ENCODE results near the gene SLC25A42. TPM values are rescaled to one million over a fixed set of nuclear protein-coding genes. Genes with fewer than 3 reads are reported as not detected.

Gene SLC25A42
- total and polyA plus RNA-seq, 2 of the 13 experiments (the other 11 are each of a cell fraction or from before 2014, with no cell fraction given): 12.8 to 18.3 TPM

Other genes with a start within 250 kb of the SLC25A42 start
- 37.3 and 41.8 TPM in 2 replicates for gene UPF1, start 232.0 kb upstream of the SLC25A42 start, total RNA-seq (2016; rRNA removed; fragmentation: Illumina TruSeq; extraction: Trizol)
- 16.9 and 23.1 TPM in 2 replicates for gene UPF1, start 232.0 kb upstream of the SLC25A42 start, polyA plus RNA-seq (2011; rRNA removed)
- 2.3 and 4.6 TPM in 2 replicates for gene CERS1, start 167.8 kb upstream of the SLC25A42 start, total RNA-seq (2016; rRNA removed; fragmentation: Illumina TruSeq; extraction: Trizol)
- gene CERS1, start 167.8 kb upstream of the SLC25A42 start, polyA plus RNA-seq (2011; rRNA removed): 9.8 and 18.8 TPM in 2 replicates
- 188 and 189 TPM in 2 replicates for gene COPE, start 144.6 kb upstream of the SLC25A42 start, total RNA-seq (2016; rRNA removed; fragmentation: Illumina TruSeq; extraction: Trizol)
- gene COPE, start 144.6 kb upstream of the SLC25A42 start, polyA plus RNA-seq (2011; rRNA removed): 205 and 222 TPM in 2 replicates
- gene DDX49, start 144.3 kb upstream of the SLC25A42 start, total RNA-seq (2016; rRNA removed; fragmentation: Illumina TruSeq; extraction: Trizol): 44.6 and 46.2 TPM in 2 replicates
- 27.0 and 28.9 TPM in 2 replicates for gene DDX49, start 144.3 kb upstream of the SLC25A42 start, polyA plus RNA-seq (2011; rRNA removed)
- 16.0 and 21.3 TPM in 2 replicates for gene HOMER3, start 122.8 kb upstream of the SLC25A42 start, total RNA-seq (2016; rRNA removed; fragmentation: Illumina TruSeq; extraction: Trizol)
- gene HOMER3, start 122.8 kb upstream of the SLC25A42 start, polyA plus RNA-seq (2011; rRNA removed): 27.3 and 33.7 TPM in 2 replicates
- 32.3 and 40.6 TPM in 2 replicates for gene SUGP2, start 30.5 kb upstream of the SLC25A42 start, total RNA-seq (2016; rRNA removed; fragmentation: Illumina TruSeq; extraction: Trizol)
- 57.7 and 63.4 TPM in 2 replicates for gene SUGP2, start 30.5 kb upstream of the SLC25A42 start, polyA plus RNA-seq (2011; rRNA removed)
- gene ARMC6, start 30.4 kb upstream of the SLC25A42 start, total RNA-seq (2016; rRNA removed; fragmentation: Illumina TruSeq; extraction: Trizol): 36.8 and 42.7 TPM in 2 replicates
- 16.2 and 24.6 TPM in 2 replicates for gene ARMC6, start 30.4 kb upstream of the SLC25A42 start, polyA plus RNA-seq (2011; rRNA removed)
- gene TMEM161A, start 74.5 kb downstream of the SLC25A42 start, total RNA-seq (2016; rRNA removed; fragmentation: Illumina TruSeq; extraction: Trizol): 10.3 and 25.9 TPM in 2 replicates
- 31.4 and 42.7 TPM in 2 replicates for gene TMEM161A, start 74.5 kb downstream of the SLC25A42 start, polyA plus RNA-seq (2011; rRNA removed)
- 0.44 and 1.2 TPM in 2 replicates for gene MEF2B, start 106.3 kb downstream of the SLC25A42 start, total RNA-seq (2016; rRNA removed; fragmentation: Illumina TruSeq; extraction: Trizol)
- 1.7 and 2.3 TPM in 2 replicates for gene MEF2B, start 106.3 kb downstream of the SLC25A42 start, polyA plus RNA-seq (2011; rRNA removed)
- gene BORCS8, start 128.2 kb downstream of the SLC25A42 start, total RNA-seq (2016; rRNA removed; fragmentation: Illumina TruSeq; extraction: Trizol): 13.3 and 16.8 TPM in 2 replicates
- gene BORCS8, start 128.2 kb downstream of the SLC25A42 start, polyA plus RNA-seq (2011; rRNA removed): 9.6 and 9.9 TPM in 2 replicates
- gene RFXANK, start 128.3 kb downstream of the SLC25A42 start, total RNA-seq (2016; rRNA removed; fragmentation: Illumina TruSeq; extraction: Trizol): 80.7 and 83.1 TPM in 2 replicates
- 49.9 and 56.1 TPM in 2 replicates for gene RFXANK, start 128.3 kb downstream of the SLC25A42 start, polyA plus RNA-seq (2011; rRNA removed)
- 25.5 and 26.8 TPM in 2 replicates for gene NR2C2AP, start 139.4 kb downstream of the SLC25A42 start, total RNA-seq (2016; rRNA removed; fragmentation: Illumina TruSeq; extraction: Trizol)
- 12.2 and 13.8 TPM in 2 replicates for gene NR2C2AP, start 139.4 kb downstream of the SLC25A42 start, polyA plus RNA-seq (2011; rRNA removed)
- not detected in 2 replicates for gene NCAN, start 148.0 kb downstream of the SLC25A42 start, total RNA-seq (2016; rRNA removed; fragmentation: Illumina TruSeq; extraction: Trizol)
- 0.05 TPM in 1 of 2 replicates, not detected in the other for gene NCAN, start 148.0 kb downstream of the SLC25A42 start, polyA plus RNA-seq (2011; rRNA removed)
- gene TM6SF2, start 209.3 kb downstream of the SLC25A42 start, total RNA-seq (2016; rRNA removed; fragmentation: Illumina TruSeq; extraction: Trizol): 0.53 and 1.1 TPM in 2 replicates
- gene TM6SF2, start 209.3 kb downstream of the SLC25A42 start, polyA plus RNA-seq (2011; rRNA removed): 2.5 and 4.4 TPM in 2 replicates

All from HepG2 (cell line).